GM12801 (cell line): ENCODE results near the gene AQP10.

ENCODE experiments used
- CTCF ChIP-seq: IDR thresholded peaks from one replicate; pipeline ENCODE4 v1.5.1; 2011; ENCODE audit warnings: control low read depth; ENCODE audit not compliant: insufficient read length; ENCODE audit errors: extremely low read depth

The AQP10 gene

GRCh38 chr1:154337253-154337894 lies 16.5 kb downstream of the AQP10 start:
- TF ChIP-seq CTCF, result no peak

- TF ChIP-seq CTCF, result no peak
These were observed 18.0 kb downstream of the AQP10 start for GRCh38 chr1:154338875-154339274.

GRCh38 chr1:154342132-154342531 lies 21.2 kb downstream of the AQP10 start:
- TF ChIP-seq CTCF, result no peak

- no peak for TF ChIP-seq CTCF
These were observed 22.1 kb downstream of the AQP10 start for GRCh38 chr1:154342836-154343472.

- TF ChIP-seq CTCF, result no peak
These were observed 24.3 kb downstream of the AQP10 start for GRCh38 chr1:154344977-154345837.

- no peak for TF ChIP-seq CTCF
These were observed 25.5 kb downstream of the AQP10 start for GRCh38 chr1:154346276-154346917.

- TF ChIP-seq CTCF, result no peak
These were observed 27.1 kb downstream of the AQP10 start for GRCh38 chr1:154347961-154348360.
